Prostate gland (tissue), 2 donors: ENCODE measurements around the gene DDX50.

ENCODE experiments used
- CTCF ChIP-seq, 4 experiments: fragments of 200-600 bp in 2 of 4; fragments of 450-650 bp in 2 of 4; sonication (generic) in 2 of 4; IDR thresholded peaks; 1 replicate in 3 of 4; 2 replicates in 1 of 4; pipeline ENCODE4 v1.5.1; 2016 to 2019; ENCODE audit warnings: antibody characterized with exemption in 4 of 4, mild to moderate bottlenecking in 2 of 4, moderate library complexity in 2 of 4
- POLR2A ChIP-seq: fragments of 450-650 bp; IDR thresholded peaks from one replicate; pipeline ENCODE4 v1.6.1; 2016; ENCODE audit warnings: antibody characterized with exemption, mild to moderate bottlenecking

- TF ChIP-seq POLR2A = no peak
- TF ChIP-seq CTCF (IDR thresholded peaks at IDR 0.05) = no peak
Observed at GRCh38 chr10:68957654-68958053, 56.5 kb downstream of the DDX50 start.
